ENCODE data around the gene NKX2-2. TPM values are rescaled to one million over a fixed set of nuclear protein-coding genes. Genes with fewer than 3 reads are reported as not detected.

Gene NKX2-2
- total and polyA plus RNA-seq, 11 donors, result 0.19 TPM; not detected in 10

DNA sequence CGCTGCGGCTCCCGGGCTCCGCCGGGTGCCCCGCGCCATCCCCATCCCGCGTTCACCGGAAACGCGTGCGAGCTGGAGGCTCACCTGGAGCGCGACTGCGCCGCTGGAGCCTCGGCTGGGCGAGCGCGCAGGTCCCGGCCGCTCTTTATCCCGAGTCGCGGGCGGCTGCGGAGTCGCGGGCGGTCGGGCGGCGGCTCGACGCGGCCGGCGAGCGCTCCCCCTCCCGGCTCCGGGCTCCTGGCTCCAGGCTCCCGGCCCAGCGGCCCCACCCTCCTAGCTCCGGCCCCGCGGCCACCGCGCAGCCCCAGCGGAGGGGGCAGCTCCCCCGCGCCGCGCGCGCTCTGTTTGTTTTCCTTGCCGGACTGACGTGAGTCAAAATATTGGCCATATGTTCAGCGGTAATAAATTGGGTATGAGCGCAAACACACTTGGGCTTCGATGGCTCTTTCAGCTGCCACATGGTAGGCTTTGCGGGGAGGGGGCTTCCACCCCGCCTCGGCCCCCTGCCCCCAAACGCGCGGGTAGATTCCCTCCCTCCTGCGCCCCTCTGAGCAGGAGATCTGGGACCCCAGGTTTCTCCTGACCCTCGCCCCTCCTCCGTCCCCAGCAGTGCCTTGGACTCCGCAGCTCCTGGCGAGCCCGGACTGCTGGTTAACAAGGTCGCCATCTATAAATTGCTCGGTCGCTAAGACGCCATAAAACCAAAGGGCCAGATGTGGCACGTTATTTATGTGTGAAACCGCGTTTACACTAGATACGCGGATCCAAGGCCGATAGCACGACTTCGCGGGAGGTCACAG is 8.8 kb upstream of the NKX2-2 start:
- Histone ChIP-seq H3K4me1 (peaks cover 0 to 21% (median 4%) of the 10 kb centered on the region in 12 donors), H3K36me3 (no peaks in the 10 kb centered on the region), H3K9me3 (no peaks in the 10 kb centered on the region), H3K27me3 (peaks cover 35 to 97% (median 86%) of the 10 kb centered on the region in 9 donors), H3K27ac (no peak overlapping the region), H3K4me3 (peak overlapping the region in 9 of 12 donors; percentile 0 to 32 (median 12))
- WGBS, 4 donors, result 1 to 2% (median 1%) methylated on average over 26 to 86 of the region's 86 CpGs
- intact Hi-C loops (cut with DNase I), result no loop called here
- ATAC-seq, result no peak
- no peak for DNase-seq
- no peak for TF ChIP-seq POLR2A (IDR thresholded peaks at IDR 0.05)
- TF ChIP-seq, protein P1, sequence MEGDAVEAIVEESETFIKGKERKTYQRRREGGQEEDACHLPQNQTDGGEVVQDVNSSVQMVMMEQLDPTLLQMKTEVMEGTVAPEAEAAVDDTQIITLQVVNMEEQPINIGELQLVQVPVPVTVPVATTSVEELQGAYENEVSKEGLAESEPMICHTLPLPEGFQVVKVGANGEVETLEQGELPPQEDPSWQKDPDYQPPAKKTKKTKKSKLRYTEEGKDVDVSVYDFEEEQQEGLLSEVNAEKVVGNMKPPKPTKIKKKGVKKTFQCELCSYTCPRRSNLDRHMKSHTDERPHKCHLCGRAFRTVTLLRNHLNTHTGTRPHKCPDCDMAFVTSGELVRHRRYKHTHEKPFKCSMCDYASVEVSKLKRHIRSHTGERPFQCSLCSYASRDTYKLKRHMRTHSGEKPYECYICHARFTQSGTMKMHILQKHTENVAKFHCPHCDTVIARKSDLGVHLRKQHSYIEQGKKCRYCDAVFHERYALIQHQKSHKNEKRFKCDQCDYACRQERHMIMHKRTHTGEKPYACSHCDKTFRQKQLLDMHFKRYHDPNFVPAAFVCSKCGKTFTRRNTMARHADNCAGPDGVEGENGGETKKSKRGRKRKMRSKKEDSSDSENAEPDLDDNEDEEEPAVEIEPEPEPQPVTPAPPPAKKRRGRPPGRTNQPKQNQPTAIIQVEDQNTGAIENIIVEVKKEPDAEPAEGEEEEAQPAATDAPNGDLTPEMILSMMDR (IDR thresholded peaks at IDR 0.05), result no peak

DNA sequence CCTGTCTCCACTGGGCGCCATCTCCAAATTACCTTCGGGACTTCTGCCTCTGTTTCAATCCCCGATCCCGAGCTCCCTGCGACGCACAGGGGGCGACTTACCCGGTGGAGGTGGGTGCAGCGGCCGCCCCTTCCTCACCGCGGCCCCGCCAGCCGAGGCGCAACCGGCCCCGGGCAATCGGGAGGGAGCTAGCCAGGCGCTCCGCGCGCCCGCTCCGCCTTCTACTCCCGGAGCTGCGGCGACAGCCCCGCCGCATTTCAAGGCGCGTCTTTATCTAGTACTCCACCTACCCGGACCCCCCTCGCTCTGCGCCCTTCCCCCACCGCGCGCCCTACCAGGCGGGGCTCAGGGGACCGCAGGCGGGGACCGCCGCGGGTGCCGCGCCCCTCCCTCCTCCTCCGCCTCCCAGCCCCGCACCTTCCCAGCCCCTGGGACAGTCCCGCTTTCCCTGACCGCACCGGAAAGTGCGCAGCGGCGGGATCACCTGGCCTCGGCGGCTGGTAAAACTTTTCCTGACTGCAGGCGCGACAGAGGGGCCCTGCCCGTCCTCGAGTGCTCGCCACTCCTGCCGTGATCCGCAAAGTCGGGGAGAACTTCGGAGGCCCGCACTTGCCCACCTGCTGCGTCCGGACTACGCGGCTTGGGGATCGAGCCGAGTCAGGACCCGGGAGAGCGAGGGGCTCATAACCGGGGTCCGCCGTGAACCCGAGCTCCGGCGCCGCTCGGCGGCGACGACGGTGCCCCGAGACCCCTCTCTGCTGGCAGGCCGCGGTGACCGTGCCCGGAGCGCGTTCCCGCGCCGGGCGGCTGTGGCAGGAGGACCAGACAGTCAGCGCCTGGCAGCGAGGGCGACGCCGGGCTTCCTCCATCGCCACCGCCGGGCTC is 8.0 kb upstream of the NKX2-2 start:
- Histone ChIP-seq H3K9me3 (no peaks in the 10 kb centered on the region), H3K27ac (no peak overlapping the region), H3K4me1 (peaks cover 0 to 30% (median 5%) of the 10 kb centered on the region in 12 donors), H3K27me3 (peaks cover 39 to 100% (median 92%) of the 10 kb centered on the region in 9 donors), H3K4me3 (peak overlapping the region in 9 of 12 donors; percentile 0 to 32 (median 12)), H3K36me3 (no peaks in the 10 kb centered on the region)
- ATAC-seq (no peak), DNase-seq (no peak)
- 1 to 2% (median 1%) methylated on average over 14 to 104 of the region's 104 CpGs for WGBS, 4 donors
- intact Hi-C loops (cut with DNase I), result no loop called here
- no peak for TF ChIP-seq POLR2A (IDR thresholded peaks at IDR 0.05)
- TF ChIP-seq, protein P1 (IDR thresholded peaks at IDR 0.05), result no peak

DNA sequence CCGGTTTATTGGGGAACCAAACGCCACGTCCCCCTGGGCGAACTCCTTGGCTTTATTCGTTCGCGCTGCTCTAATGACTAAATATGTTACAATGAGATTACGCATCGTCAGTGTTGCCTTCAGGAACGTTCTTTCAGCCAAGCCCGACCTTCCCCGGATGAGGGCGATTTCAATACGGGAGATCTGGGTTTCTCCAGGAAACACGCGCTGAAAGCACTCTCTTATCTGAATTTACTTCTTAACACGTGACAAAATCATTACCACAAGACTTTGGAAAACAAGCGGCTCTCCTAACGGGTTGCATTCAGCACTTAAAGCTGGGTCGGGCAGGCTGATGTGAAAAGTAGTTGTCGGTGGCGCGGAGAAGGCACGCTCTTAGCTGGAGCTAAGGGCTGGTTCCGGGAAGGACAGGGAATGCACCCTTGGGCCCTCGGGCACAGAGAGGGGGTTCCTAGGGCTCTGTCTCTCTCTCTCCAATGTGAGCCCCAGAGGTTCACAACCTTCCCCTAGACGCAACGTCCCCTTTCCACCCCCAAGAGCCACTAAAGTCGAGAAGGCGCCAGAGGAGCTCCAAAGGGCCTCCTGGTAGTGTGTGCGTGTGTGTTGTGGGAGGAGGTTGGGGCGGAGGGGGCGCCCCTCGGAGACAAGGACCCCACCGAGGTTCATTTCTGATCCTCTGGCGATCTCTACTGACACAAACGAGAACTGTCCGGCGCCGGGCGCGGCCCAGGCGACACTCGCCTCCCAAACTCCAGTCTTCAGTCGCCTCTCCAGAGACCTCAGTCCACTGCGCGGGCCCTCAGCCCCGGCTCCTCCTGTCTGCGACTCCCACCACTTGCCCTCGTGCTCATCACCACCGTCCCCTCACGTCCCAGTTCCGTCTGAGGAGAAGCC is 7.1 kb upstream of the NKX2-2 start:
- Histone ChIP-seq H3K36me3 (no peaks in the 10 kb centered on the region), H3K9me3 (no peaks in the 10 kb centered on the region), H3K4me1 (peaks cover 0 to 37% (median 5%) of the 10 kb centered on the region in 12 donors), H3K27me3 (peaks cover 47 to 100% (median 97%) of the 10 kb centered on the region in 9 donors), H3K4me3 (peak overlapping the region in 1 of 12 donors; percentile 0), H3K27ac (no peak overlapping the region)
- WGBS, 4 donors, result 1 to 2% (median 2%) methylated on average over 51 to 53 of the region's 53 CpGs
- TF ChIP-seq, protein P1 (IDR thresholded peaks at IDR 0.05), result no peak
- TF ChIP-seq POLR2A (IDR thresholded peaks at IDR 0.05), result no peak
- ATAC-seq (no peak), DNase-seq (no peak)
- intact Hi-C loops (cut with DNase I), result no loop called here
